Liver (tissue), 9 donors: Measurements from ENCODE around the gene ANKRD13D. TPM values are rescaled to one million over a fixed set of nuclear protein-coding genes. Genes with fewer than 3 reads are reported as not detected.

ENCODE experiments used
- DNase-seq: peaks from one replicate; pipeline ENCODE4 v3.0.0-alpha.2; 2017; ENCODE audit warnings: low spot score
- H3K27ac ChIP-seq, 2 donors: one replicate each; pipeline ENCODE4 v1.7.0; 2013; ENCODE audit warnings: inconsistent platforms in 2 of 2, low read length in 2 of 2, control low read depth in 1 of 2, low read depth in 1 of 2, mild to moderate bottlenecking in 1 of 2
- H3K27me3 ChIP-seq, 4 donors: one replicate each; pipeline versions ENCODE4 v1.6.1 to v1.7.0; 2013; ENCODE audit warnings: low read length in 3 of 4, inconsistent platforms in 1 of 4, mild to moderate bottlenecking in 1 of 4, moderate library complexity in 1 of 4; ENCODE audit not compliant: control insufficient read depth in 4 of 4, insufficient read depth in 4 of 4
- H3K36me3 ChIP-seq, 4 donors: one replicate each; pipeline versions ENCODE4 v1.6.1 to v1.7.0; 2013; ENCODE audit warnings: low read length in 3 of 4, mild to moderate bottlenecking in 3 of 4, low read depth in 1 of 4, moderate library complexity in 1 of 4; ENCODE audit not compliant: control insufficient read depth in 4 of 4, insufficient read depth in 3 of 4
- H3K4me1 ChIP-seq, 4 donors: one replicate each; pipeline versions ENCODE4 v1.6.1 to v1.7.0; 2013; ENCODE audit warnings: low read length in 3 of 4, mild to moderate bottlenecking in 3 of 4, moderate library complexity in 1 of 4; ENCODE audit not compliant: control insufficient read depth in 4 of 4, insufficient read depth in 4 of 4
- H3K4me3 ChIP-seq, 3 donors: one replicate each; pipeline versions ENCODE4 v1.6.1 to v1.7.0; 2013; ENCODE audit warnings: low read length in 3 of 3, control low read depth in 1 of 3, low read depth in 1 of 3, mild to moderate bottlenecking in 1 of 3
- H3K9ac ChIP-seq, 2 donors: one replicate each; pipeline ENCODE4 v1.7.0; 2013; ENCODE audit warnings: low read length in 2 of 2, mild to moderate bottlenecking in 2 of 2, moderate library complexity in 2 of 2, control low read depth in 1 of 2, low read depth in 1 of 2
- H3K9me3 ChIP-seq, 4 donors: one replicate each; pipeline versions ENCODE4 v1.6.1 to v1.7.0; 2013; ENCODE audit warnings: low read length in 3 of 4; ENCODE audit not compliant: control insufficient read depth in 4 of 4
- ATF3 ChIP-seq: IDR thresholded peaks from 2 replicates; pipeline ENCODE4 v1.6.1; 2016; ENCODE audit warnings: antibody characterized with exemption
- EGR1 ChIP-seq, 2 donors: IDR thresholded peaks; 2 replicates each; pipeline ENCODE4 v1.6.1; 2016 to 2018; ENCODE audit warnings: antibody characterized with exemption in 2 of 2, low read depth in 2 of 2
- FOXA1 ChIP-seq: IDR thresholded peaks from 2 replicates; pipeline ENCODE4 v1.6.1; 2016; ENCODE audit warnings: antibody characterized with exemption
- FOXA2 ChIP-seq: IDR thresholded peaks from 2 replicates; pipeline ENCODE4 v1.6.1; 2016; ENCODE audit warnings: antibody characterized with exemption
- GABPA ChIP-seq, 2 donors: IDR thresholded peaks in 1 of 2; conservative IDR thresholded peaks in 1 of 2; 2 replicates each; pipeline ENCODE4 v1.6.1; 2016; ENCODE audit warnings: antibody characterized with exemption in 2 of 2, mild to moderate bottlenecking in 1 of 2, moderate library complexity in 1 of 2
- HNF4A ChIP-seq, 2 donors: conservative IDR thresholded peaks; 2 replicates each; pipeline ENCODE4 v1.6.1; 2016; ENCODE audit warnings: antibody characterized with exemption in 2 of 2, mild to moderate bottlenecking in 2 of 2
- HNF4G ChIP-seq: IDR thresholded peaks from 2 replicates; pipeline ENCODE4 v1.6.1; 2016; ENCODE audit warnings: antibody characterized with exemption
- JUND ChIP-seq, 2 donors: IDR thresholded peaks; 2 replicates each; pipeline ENCODE4 v1.6.1; 2016; ENCODE audit warnings: antibody characterized with exemption in 2 of 2
- MAX ChIP-seq: IDR thresholded peaks from 2 replicates; pipeline ENCODE4 v1.6.1; 2016; ENCODE audit warnings: antibody characterized with exemption
- NR2F2 ChIP-seq: IDR thresholded peaks from 2 replicates; pipeline ENCODE4 v1.6.1; 2016; ENCODE audit warnings: antibody characterized with exemption
- RAD21 ChIP-seq, 2 donors: IDR thresholded peaks; 2 replicates each; pipeline ENCODE4 v1.6.1; 2016; ENCODE audit warnings: antibody characterized with exemption in 2 of 2, mild to moderate bottlenecking in 2 of 2
- RXRA ChIP-seq, 2 donors: IDR thresholded peaks; 2 replicates each; pipeline ENCODE4 v1.6.1; 2017 to 2018; ENCODE audit warnings: antibody characterized with exemption in 2 of 2, mild to moderate bottlenecking in 1 of 2
- SP1 ChIP-seq: IDR thresholded peaks from 2 replicates; pipeline ENCODE4 v1.6.1; 2018; ENCODE audit warnings: antibody characterized with exemption, mild to moderate bottlenecking
- TAF1 ChIP-seq: conservative IDR thresholded peaks from 2 replicates; pipeline ENCODE4 v1.6.1; 2016; ENCODE audit warnings: antibody characterized with exemption, mild to moderate bottlenecking
- YY1 ChIP-seq: IDR thresholded peaks from 2 replicates; pipeline ENCODE4 v1.6.1; 2016; ENCODE audit warnings: antibody characterized with exemption, mild to moderate bottlenecking
- WGBS: extraction: QIAGEN DNeasy Blood & Tissue Kit; methylation state at CpG from one replicate; pipeline ENCODE4 v1.1.7; 2013; 5-methylcytosine and 5-hydroxymethylcytosine counted together
- polyA plus RNA-seq, 2 donors: library from polyadenylated mRNA; stranded (reverse) in 1 of 2; unstranded in 1 of 2; fragments of 200-250 nt in 1 of 2; fragments of >200 nt in 1 of 2; fragmentation: Nextera tagmentation in 1 of 2; extraction: Ambion mirVana in 1 of 2; gene quantifications; one replicate each; pipeline versions ENCODE4 v1.2.1 to v1.2.3, GENCODE V29; 2013 to 2015
- total RNA-seq, 2 donors: library from RNA; depleted of rRNA; stranded (reverse); fragments of >200 nt; gene quantifications; one replicate each; pipeline ENCODE4 v1.2.3, GENCODE V29; 2014
- TF ChIP-seq, protein P1 (sequence below): IDR thresholded peaks from 2 replicates; pipeline ENCODE4 v1.6.1; 2016; ENCODE audit warnings: antibody characterized with exemption
- TF ChIP-seq, protein P2 (sequence below): fragments of 150-350 bp; IDR thresholded peaks from 2 replicates; pipeline ENCODE4 v1.5.1; 2017; ENCODE audit warnings: improper control_type of control experiment, low read depth, low read length; ENCODE audit not compliant: missing input control
- donor health status: healthy.
- donor health status: healthy.
- donor health status: healthy.
- donor health status: healthy.
- donor health status: healthy.

The ANKRD13D gene
- total and polyA plus RNA-seq, 4 donors = 5.5 to 15.0 (median 5.9) TPM

GRCh38 chr11:67347964-67348749 lies 59.1 kb downstream of the ANKRD13D start:
- Histone ChIP-seq H3K27me3 (no peaks in the 10 kb centered on the region), H3K27ac (no peak overlapping the region), H3K4me1 (peaks cover 2 to 19% (median 11%) of the 10 kb centered on the region in 4 donors), H3K4me3 (no peak overlapping the region), H3K9ac (no peak overlapping the region), H3K36me3 (peaks cover 0 to 1% (median 0%) of the 10 kb centered on the region in 4 donors), H3K9me3 (no peaks in the 10 kb centered on the region)
- no peak for DNase-seq
- TF ChIP-seq NR2F2 = no peak
- no peak for TF ChIP-seq ATF3
- no peak for TF ChIP-seq HNF4A (conservative IDR thresholded peaks at IDR 0.05)
- TF ChIP-seq JUND (IDR thresholded peaks at IDR 0.05) = no peak
- no peak for TF ChIP-seq EGR1 (IDR thresholded peaks at IDR 0.05; ENCODE audit: low read depth in 2 of 2)
- no peak for TF ChIP-seq MAX
- TF ChIP-seq HNF4G = no peak
- no peak for TF ChIP-seq SP1
- no peak for TF ChIP-seq GABPA (IDR thresholded peaks at IDR 0.05 in 1 of 2, conservative IDR thresholded peaks at IDR 0.05 in 1 of 2)
- TF ChIP-seq FOXA1 = no peak
- no peak for TF ChIP-seq FOXA2
- TF ChIP-seq, protein P1, sequence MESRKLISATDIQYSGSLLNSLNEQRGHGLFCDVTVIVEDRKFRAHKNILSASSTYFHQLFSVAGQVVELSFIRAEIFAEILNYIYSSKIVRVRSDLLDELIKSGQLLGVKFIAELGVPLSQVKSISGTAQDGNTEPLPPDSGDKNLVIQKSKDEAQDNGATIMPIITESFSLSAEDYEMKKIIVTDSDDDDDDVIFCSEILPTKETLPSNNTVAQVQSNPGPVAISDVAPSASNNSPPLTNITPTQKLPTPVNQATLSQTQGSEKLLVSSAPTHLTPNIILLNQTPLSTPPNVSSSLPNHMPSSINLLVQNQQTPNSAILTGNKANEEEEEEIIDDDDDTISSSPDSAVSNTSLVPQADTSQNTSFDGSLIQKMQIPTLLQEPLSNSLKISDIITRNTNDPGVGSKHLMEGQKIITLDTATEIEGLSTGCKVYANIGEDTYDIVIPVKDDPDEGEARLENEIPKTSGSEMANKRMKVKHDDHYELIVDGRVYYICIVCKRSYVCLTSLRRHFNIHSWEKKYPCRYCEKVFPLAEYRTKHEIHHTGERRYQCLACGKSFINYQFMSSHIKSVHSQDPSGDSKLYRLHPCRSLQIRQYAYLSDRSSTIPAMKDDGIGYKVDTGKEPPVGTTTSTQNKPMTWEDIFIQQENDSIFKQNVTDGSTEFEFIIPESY = no peak
- TF ChIP-seq TAF1 = no peak
- TF ChIP-seq RAD21 (IDR thresholded peaks at IDR 0.05) = no peak
- WGBS = 82% methylated on average over 11 of the region's 11 CpGs

DNA sequence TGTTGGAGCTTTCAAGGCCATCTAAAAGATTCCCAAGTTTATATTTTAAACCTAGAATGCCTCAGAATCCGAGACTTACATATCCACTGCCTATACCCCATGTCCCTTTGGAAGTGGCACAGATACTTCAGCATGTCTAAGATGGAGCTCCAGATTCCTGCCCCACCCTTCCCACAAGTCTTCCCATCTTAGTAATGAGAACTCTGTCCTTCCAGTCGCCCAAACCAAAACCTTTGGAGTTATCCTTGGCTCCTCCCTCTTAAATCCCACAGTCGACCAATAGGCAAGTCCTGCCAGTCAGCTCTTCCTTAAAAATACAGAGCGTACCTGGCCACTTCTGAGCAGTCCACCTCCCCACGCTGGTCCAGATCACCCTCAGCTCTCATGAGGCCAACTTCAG lies 59.9 kb downstream of the ANKRD13D start:
- Histone ChIP-seq H3K9me3 (no peaks in the 10 kb centered on the region), H3K27me3 (no peaks in the 10 kb centered on the region), H3K27ac (no peak overlapping the region), H3K4me1 (peaks cover 2 to 22% (median 12%) of the 10 kb centered on the region in 4 donors), H3K4me3 (no peak overlapping the region), H3K36me3 (peaks cover 0 to 1% (median 0%) of the 10 kb centered on the region in 4 donors), H3K9ac (no peak overlapping the region)
- no peak for DNase-seq
- WGBS = 78% methylated on average over 5 of the region's 5 CpGs
- TF ChIP-seq RXRA (IDR thresholded peaks at IDR 0.05) (no peak), GABPA (IDR thresholded peaks at IDR 0.05 in 1 of 2, conservative IDR thresholded peaks at IDR 0.05 in 1 of 2) (no peak)

- Histone ChIP-seq H3K4me3 (no peak overlapping the region), H3K4me1 (peaks cover 2 to 26% (median 16%) of the 10 kb centered on the region in 4 donors), H3K27ac (no peak overlapping the region), H3K36me3 (peaks cover 0 to 1% (median 0%) of the 10 kb centered on the region in 4 donors), H3K9ac (no peak overlapping the region), H3K27me3 (no peaks in the 10 kb centered on the region), H3K9me3 (no peaks in the 10 kb centered on the region)
- WGBS = 94% methylated on average over 2 of the region's 2 CpGs
- no peak for DNase-seq
- TF ChIP-seq RAD21 (IDR thresholded peaks at IDR 0.05) (no peak), TAF1 (no peak), RXRA (IDR thresholded peaks at IDR 0.05) (no peak), ATF3 (no peak), NR2F2 (no peak), SP1 (no peak), JUND (IDR thresholded peaks at IDR 0.05) (no peak), HNF4A (conservative IDR thresholded peaks at IDR 0.05) (no peak), YY1 (no peak), FOXA2 (no peak), HNF4G (no peak), FOXA1 (no peak)
- TF ChIP-seq, protein P1 = no peak
- TF ChIP-seq, protein P2, sequence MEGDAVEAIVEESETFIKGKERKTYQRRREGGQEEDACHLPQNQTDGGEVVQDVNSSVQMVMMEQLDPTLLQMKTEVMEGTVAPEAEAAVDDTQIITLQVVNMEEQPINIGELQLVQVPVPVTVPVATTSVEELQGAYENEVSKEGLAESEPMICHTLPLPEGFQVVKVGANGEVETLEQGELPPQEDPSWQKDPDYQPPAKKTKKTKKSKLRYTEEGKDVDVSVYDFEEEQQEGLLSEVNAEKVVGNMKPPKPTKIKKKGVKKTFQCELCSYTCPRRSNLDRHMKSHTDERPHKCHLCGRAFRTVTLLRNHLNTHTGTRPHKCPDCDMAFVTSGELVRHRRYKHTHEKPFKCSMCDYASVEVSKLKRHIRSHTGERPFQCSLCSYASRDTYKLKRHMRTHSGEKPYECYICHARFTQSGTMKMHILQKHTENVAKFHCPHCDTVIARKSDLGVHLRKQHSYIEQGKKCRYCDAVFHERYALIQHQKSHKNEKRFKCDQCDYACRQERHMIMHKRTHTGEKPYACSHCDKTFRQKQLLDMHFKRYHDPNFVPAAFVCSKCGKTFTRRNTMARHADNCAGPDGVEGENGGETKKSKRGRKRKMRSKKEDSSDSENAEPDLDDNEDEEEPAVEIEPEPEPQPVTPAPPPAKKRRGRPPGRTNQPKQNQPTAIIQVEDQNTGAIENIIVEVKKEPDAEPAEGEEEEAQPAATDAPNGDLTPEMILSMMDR = no peak
These were observed 60.4 kb downstream of the ANKRD13D start for GRCh38 chr11:67349457-67349856.
